GM12891 (cell line): ENCODE data around the gene MYOCOS.

ENCODE experiments used
- PAX5 ChIP-seq: IDR thresholded peaks from 2 replicates; pipeline ENCODE4 v1.6.1; 2011; ENCODE audit warnings: low read length, moderate library complexity, mild to moderate bottlenecking; ENCODE audit not compliant: insufficient read depth, severe bottlenecking
- POLR2A ChIP-seq: IDR thresholded peaks from 2 replicates; pipeline ENCODE4 v1.6.1; 2011; ENCODE audit warnings: low read depth, low read length, control low read depth
- POLR2AphosphoS5 ChIP-seq: IDR thresholded peaks from 2 replicates; pipeline ENCODE4 v1.6.1; 2011; ENCODE audit warnings: low read depth, low read length, control low read depth
- POU2F2 ChIP-seq: IDR thresholded peaks from 2 replicates; pipeline ENCODE4 v1.6.1; 2011; ENCODE audit warnings: low read depth, mild to moderate bottlenecking, control low read depth, low read length, moderate library complexity
- SPI1 ChIP-seq: IDR thresholded peaks from 2 replicates; pipeline ENCODE4 v1.6.1; 2011; ENCODE audit warnings: low read depth, low read length, control low read depth
- TAF1 ChIP-seq: IDR thresholded peaks from 2 replicates; pipeline ENCODE4 v1.6.1; 2011; ENCODE audit warnings: low read depth, low read length, control low read depth

DNA sequence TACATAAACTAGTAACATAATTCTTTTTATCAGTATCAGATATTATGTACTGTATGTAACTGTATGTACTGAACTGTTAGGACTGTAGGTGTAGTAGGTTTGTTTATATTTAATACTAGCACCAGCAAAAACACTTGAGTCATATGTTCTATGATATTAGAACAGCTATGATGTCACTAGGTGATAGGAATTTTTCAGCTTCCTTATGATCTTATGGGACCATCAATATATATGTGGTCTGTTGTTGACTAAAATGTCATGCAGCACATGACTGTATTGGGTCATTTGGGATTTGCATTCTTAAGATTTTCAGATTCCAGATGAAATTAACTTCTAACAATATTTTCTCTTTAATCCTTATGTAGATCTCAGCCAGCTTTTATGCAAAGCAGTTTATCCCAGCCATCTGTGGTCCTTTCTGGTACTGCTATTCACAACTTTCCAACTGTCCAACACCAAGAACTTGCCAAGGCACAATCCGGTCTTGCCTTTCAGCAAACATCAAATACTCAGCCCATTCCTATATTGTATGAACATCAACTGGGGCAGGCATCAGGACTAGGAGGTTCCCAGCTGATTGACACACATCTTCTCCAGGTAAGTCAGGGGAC is 38.3 kb upstream of the MYOCOS start:
- TF ChIP-seq POLR2AphosphoS5 (no peak), POLR2A (no peak), TAF1 (no peak), SPI1 (no peak), PAX5 (no peak), POU2F2 (no peak)
